ENCODE measurements around the gene WNT7B.

- TF ChIP-seq GATA2 (IDR thresholded peaks at IDR 0.05; ENCODE audit: low read depth, low read length) = no peak
- TF ChIP-seq GATA3 (IDR thresholded peaks at IDR 0.05; ENCODE audit: low read depth, low read length) = no peak
Measured at GRCh38 chr22:46001426-46002106, 24.6 kb upstream of the WNT7B start.

All from SH-SY5Y (cell line).